Glutamatergic neuron (in vitro differentiated cells): ENCODE measurements around the gene CLIC5. TPM values are rescaled to one million over a fixed set of nuclear protein-coding genes. Genes with fewer than 3 reads are reported as not detected.

Experiments used
- DNase-seq: peaks from one replicate; pipeline ENCODE4 v3.0.0; 2022
- H3K27ac Mint-ChIP-seq: one replicate; pipeline ENCODE4 v1.8.0; 2020; ENCODE audit warnings: mild to moderate bottlenecking, mixed read lengths, inconsistent platforms; ENCODE audit not compliant: unreplicated experiment
- H3K27me3 Mint-ChIP-seq: one replicate; pipeline ENCODE4 v1.8.0; 2020; ENCODE audit warnings: mild to moderate bottlenecking, moderate library complexity, mixed read lengths, inconsistent platforms; ENCODE audit not compliant: unreplicated experiment
- H3K36me3 Mint-ChIP-seq: one replicate; pipeline ENCODE4 v1.8.0; 2020; ENCODE audit warnings: mild to moderate bottlenecking, mixed read lengths, inconsistent platforms; ENCODE audit not compliant: unreplicated experiment
- H3K4me1 Mint-ChIP-seq: one replicate; pipeline ENCODE4 v1.8.0; 2020; ENCODE audit warnings: mild to moderate bottlenecking, low read depth, mixed read lengths, inconsistent platforms; ENCODE audit not compliant: unreplicated experiment
- H3K4me3 Mint-ChIP-seq: one replicate; pipeline ENCODE4 v1.8.0; 2020; ENCODE audit warnings: mild to moderate bottlenecking, mixed read lengths, inconsistent platforms; ENCODE audit not compliant: unreplicated experiment
- H3K9me3 Mint-ChIP-seq: one replicate; pipeline ENCODE4 v1.8.0; 2020; ENCODE audit warnings: mild to moderate bottlenecking, moderate library complexity, mixed read lengths, inconsistent platforms; ENCODE audit not compliant: unreplicated experiment
- total RNA-seq: library from RNA; stranded (reverse); fragmentation: NEBNext Ultra II Directional; extraction: Animal tissue kit (Norgen Biotek cat#: 25700); gene quantifications from one replicate; pipeline ENCODE4 v1.2.1, GENCODE V29; 2021; ENCODE audit not compliant: unreplicated experiment
- TF ChIP-seq, protein P1 (sequence below): fragments of 200-600 bp; sonication (generic); IDR thresholded peaks from one replicate; pipeline ENCODE4 v1.5.0; 2021; ENCODE audit not compliant: partially characterized antibody, unreplicated experiment

Gene CLIC5
- total RNA-seq, 1 donor from 2014 or later = not detected

DNA sequence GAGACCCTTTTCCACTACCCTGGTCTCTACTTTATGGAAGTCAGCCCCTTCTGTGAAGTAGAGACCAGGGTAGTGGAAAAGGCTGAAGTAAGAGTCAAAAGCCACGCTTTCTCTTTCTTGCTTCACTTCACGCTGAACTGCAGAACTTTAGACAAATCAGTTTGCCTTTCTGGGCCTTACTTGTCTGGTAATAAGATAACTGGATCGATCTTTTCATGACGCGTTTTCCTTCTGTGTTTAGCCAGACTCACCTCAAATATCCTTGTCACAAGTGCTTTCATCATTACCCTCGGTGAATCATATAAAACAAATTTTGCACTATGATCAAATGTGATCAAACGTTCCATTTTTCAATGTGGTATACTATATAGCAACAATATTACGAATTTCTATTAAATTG, 170.7 kb downstream of the CLIC5 start:
- DNase-seq = no peak
- H3K36me3 Mint-ChIP-seq = no peaks in the 10 kb centered on the region
- no peak overlapping the region for H3K4me3 Mint-ChIP-seq
- H3K27me3 Mint-ChIP-seq = no peaks in the 10 kb centered on the region
- H3K9me3 Mint-ChIP-seq = peaks cover 2% of the 10 kb centered on the region
- no peaks in the 10 kb centered on the region for H3K4me1 Mint-ChIP-seq
- TF ChIP-seq, protein P1, sequence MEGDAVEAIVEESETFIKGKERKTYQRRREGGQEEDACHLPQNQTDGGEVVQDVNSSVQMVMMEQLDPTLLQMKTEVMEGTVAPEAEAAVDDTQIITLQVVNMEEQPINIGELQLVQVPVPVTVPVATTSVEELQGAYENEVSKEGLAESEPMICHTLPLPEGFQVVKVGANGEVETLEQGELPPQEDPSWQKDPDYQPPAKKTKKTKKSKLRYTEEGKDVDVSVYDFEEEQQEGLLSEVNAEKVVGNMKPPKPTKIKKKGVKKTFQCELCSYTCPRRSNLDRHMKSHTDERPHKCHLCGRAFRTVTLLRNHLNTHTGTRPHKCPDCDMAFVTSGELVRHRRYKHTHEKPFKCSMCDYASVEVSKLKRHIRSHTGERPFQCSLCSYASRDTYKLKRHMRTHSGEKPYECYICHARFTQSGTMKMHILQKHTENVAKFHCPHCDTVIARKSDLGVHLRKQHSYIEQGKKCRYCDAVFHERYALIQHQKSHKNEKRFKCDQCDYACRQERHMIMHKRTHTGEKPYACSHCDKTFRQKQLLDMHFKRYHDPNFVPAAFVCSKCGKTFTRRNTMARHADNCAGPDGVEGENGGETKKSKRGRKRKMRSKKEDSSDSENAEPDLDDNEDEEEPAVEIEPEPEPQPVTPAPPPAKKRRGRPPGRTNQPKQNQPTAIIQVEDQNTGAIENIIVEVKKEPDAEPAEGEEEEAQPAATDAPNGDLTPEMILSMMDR = no peak
- H3K27ac Mint-ChIP-seq = no peak overlapping the region

DNA sequence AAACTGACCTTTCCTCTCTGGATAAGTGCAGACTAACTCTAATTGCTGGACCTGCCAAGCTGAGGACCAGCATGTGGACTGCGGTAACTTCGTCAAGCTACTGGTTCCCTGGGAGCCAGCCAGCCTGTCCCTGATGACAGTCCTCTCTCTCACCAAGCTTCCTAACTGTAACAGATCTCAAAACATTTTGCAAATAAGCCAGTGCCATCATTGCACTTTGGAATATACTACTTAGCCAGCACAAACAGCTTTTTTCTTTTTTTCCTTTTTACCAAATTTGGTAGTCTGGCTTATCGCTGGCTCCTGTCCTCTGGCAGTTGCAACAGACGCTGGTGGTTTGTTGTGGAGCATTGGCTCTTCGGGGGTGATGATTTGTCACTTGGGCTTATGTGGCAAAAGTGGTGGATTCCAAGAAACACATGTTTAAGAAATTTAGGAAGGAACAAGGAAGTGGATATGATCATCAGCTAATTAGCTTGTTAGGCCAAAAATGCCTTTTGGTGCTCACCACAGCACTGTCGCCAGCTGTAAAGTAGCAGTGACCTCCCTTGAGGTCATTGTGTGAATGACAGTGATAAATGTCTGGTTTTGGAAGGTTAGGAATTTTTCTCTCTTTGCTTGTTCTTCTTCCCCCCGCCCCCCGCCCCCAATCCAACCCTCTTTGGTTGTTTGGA, 171.7 kb downstream of the CLIC5 start:
- Mint-ChIP-seq H3K27ac (no peak overlapping the region), H3K9me3 (peaks cover 2% of the 10 kb centered on the region), H3K4me1 (no peaks in the 10 kb centered on the region), H3K36me3 (no peaks in the 10 kb centered on the region), H3K27me3 (no peaks in the 10 kb centered on the region), H3K4me3 (no peak overlapping the region)
- no peak for DNase-seq
- TF ChIP-seq, protein P1 = no peak

DNA sequence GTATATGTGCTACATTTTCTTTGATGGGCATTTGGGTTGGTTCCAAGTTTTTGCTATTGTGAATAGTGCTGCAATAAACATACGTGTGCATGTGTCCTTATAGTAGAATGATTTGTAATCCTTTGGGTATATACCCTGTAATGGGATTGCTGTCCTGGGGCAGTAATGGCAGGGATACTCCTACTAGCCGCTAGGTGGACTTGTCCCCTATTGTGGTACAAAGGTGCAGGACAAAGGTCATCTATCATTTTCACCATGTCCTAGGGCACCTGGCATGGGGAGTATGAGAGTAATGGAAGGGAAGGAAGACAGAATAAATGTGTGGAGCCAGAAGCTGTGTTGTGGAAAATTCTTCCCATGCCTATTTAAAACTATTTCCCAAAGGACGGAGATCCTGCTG, 174.6 kb downstream of the CLIC5 start:
- TF ChIP-seq, protein P1 = no peak
- H3K27me3 Mint-ChIP-seq = peaks cover 1% of the 10 kb centered on the region
- H3K4me1 Mint-ChIP-seq = no peaks in the 10 kb centered on the region
- DNase-seq = no peak
- H3K4me3 Mint-ChIP-seq = no peak overlapping the region
- H3K9me3 Mint-ChIP-seq = peaks cover 2% of the 10 kb centered on the region
- no peak overlapping the region for H3K27ac Mint-ChIP-seq
- H3K36me3 Mint-ChIP-seq = no peaks in the 10 kb centered on the region

DNA sequence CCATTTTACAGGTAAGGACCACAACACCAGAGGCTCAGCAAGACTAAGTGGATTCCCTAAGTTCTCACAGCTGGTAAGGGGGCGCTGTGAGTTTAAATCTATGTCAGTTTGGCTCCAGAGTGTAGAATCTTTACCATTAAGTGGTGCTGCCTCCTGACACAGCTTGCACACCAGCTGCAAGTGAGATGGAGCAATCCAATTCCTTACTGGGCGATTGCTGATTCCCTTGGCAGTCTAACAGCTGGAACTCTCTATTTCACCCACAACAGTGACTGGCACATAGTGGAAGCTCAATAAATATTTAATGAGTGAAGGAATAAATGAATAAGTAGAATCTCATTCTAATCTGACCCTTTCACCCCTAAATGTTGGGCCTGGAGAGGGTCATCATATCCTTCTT, 176.7 kb downstream of the CLIC5 start:
- H3K4me1 Mint-ChIP-seq = no peaks in the 10 kb centered on the region

DNA sequence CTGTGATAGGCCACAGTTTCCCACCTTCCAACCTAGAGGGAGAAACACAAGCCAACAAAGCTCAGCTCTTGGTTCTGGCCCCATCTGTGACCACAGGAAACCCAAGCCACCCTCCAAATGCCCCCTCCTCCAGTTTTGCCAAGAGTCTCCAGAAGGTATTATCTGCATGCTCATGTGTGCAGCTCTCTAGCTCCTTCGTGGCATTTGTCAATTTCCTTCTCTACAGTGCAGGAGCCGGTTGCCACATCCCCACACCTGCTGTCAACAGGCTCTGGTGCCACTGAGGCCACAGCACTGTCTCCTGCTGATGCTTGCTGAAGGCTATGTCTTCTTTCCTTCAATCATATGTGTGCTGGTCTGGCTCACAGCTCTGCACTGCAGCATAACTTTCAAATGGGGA, 177.2 kb downstream of the CLIC5 start:
- DNase-seq = no peak
- no peak overlapping the region for H3K27ac Mint-ChIP-seq
- no peaks in the 10 kb centered on the region for H3K9me3 Mint-ChIP-seq
- H3K4me1 Mint-ChIP-seq = no peaks in the 10 kb centered on the region
- TF ChIP-seq, protein P1 = no peak
- no peaks in the 10 kb centered on the region for H3K36me3 Mint-ChIP-seq
- H3K4me3 Mint-ChIP-seq = no peak overlapping the region
- H3K27me3 Mint-ChIP-seq = peaks cover 1% of the 10 kb centered on the region

More for the DNA sequence above, 176.7 kb downstream of the CLIC5 start:
- no peaks in the 10 kb centered on the region for H3K9me3 Mint-ChIP-seq
- no peak overlapping the region for H3K4me3 Mint-ChIP-seq
- no peak for DNase-seq
- no peak overlapping the region for H3K27ac Mint-ChIP-seq
- peaks cover 1% of the 10 kb centered on the region for H3K27me3 Mint-ChIP-seq
- TF ChIP-seq, protein P1 = no peak
- H3K36me3 Mint-ChIP-seq = no peaks in the 10 kb centered on the region
